ENCODE results near the gene KRT3. TPM values are rescaled to one million over a fixed set of nuclear protein-coding genes. Genes with fewer than 3 reads are reported as not detected.

KRT3 gene
- total RNA-seq, 1 donor from 2014 or later: not detected

GRCh38 chr12:52801773-52802172 is 5.9 kb upstream of the KRT3 start:
- H3K27me3 Mint-ChIP-seq (ENCODE audit: low read depth): peaks cover 3% of the 10 kb centered on the region
- no peaks in the 10 kb centered on the region for H3K36me3 Mint-ChIP-seq (ENCODE audit: low read depth)
- DNase-seq (ENCODE audit: low read depth, low spot score): no peak
- H3K27ac Mint-ChIP-seq (ENCODE audit: unreplicated experiment): no peak overlapping the region
- no peak overlapping the region for H3K4me3 Mint-ChIP-seq
- no peak for TF ChIP-seq CTCF (conservative IDR thresholded peaks at IDR 0.05)
- H3K9me3 Mint-ChIP-seq: no peaks in the 10 kb centered on the region
- H3K4me1 Mint-ChIP-seq: no peaks in the 10 kb centered on the region

GRCh38 chr12:52800259-52800917 is 4.5 kb upstream of the KRT3 start:
- no peak for TF ChIP-seq CTCF (conservative IDR thresholded peaks at IDR 0.05)
- Mint-ChIP-seq H3K27ac (ENCODE audit: unreplicated experiment) (no peak overlapping the region), H3K27me3 (ENCODE audit: low read depth) (peaks cover 3% of the 10 kb centered on the region), H3K4me1 (no peaks in the 10 kb centered on the region), H3K9me3 (no peaks in the 10 kb centered on the region), H3K4me3 (no peak overlapping the region), H3K36me3 (ENCODE audit: low read depth) (no peaks in the 10 kb centered on the region)
- no peak for DNase-seq (ENCODE audit: low read depth, low spot score)

DNA sequence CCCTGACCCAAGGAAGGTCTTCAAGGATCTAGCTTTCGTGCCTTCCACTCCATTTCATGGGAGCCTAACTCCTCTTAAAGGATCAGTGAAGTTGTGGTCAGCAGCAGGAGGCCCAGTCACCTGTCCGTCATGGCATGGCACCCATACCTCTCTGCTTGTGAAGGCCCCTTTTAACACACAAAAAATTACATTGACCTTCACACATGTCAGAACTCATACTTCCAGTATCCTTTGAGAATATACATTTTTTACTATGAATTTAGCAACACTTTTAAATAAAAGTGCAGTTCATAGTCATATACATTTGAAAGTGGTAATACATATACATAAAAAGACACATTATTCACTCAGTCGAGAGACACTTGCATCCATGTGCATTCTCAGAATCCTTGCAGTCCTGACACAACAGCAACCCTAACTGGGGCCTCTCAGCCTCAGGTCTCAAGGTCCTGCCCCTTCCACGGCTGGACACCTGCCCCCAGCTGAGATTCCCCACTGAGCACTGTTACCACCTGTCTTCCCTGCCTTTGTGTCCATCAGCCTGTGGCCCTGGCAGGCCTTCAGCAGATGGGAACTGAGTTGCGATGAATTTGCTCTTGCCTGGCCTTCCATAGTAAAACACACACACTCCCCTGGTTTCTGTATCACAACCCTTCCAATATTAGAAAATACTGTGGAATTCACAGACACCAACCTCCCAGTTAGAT is 3.7 kb upstream of the KRT3 start:
- Mint-ChIP-seq H3K27me3 (ENCODE audit: low read depth) (peaks cover 3% of the 10 kb centered on the region), H3K4me1 (no peaks in the 10 kb centered on the region), H3K9me3 (no peaks in the 10 kb centered on the region), H3K27ac (ENCODE audit: unreplicated experiment) (no peak overlapping the region), H3K36me3 (ENCODE audit: low read depth) (no peaks in the 10 kb centered on the region), H3K4me3 (no peak overlapping the region)
- TF ChIP-seq CTCF (conservative IDR thresholded peaks at IDR 0.05): no peak
- no peak for DNase-seq (ENCODE audit: low read depth, low spot score)

DNA sequence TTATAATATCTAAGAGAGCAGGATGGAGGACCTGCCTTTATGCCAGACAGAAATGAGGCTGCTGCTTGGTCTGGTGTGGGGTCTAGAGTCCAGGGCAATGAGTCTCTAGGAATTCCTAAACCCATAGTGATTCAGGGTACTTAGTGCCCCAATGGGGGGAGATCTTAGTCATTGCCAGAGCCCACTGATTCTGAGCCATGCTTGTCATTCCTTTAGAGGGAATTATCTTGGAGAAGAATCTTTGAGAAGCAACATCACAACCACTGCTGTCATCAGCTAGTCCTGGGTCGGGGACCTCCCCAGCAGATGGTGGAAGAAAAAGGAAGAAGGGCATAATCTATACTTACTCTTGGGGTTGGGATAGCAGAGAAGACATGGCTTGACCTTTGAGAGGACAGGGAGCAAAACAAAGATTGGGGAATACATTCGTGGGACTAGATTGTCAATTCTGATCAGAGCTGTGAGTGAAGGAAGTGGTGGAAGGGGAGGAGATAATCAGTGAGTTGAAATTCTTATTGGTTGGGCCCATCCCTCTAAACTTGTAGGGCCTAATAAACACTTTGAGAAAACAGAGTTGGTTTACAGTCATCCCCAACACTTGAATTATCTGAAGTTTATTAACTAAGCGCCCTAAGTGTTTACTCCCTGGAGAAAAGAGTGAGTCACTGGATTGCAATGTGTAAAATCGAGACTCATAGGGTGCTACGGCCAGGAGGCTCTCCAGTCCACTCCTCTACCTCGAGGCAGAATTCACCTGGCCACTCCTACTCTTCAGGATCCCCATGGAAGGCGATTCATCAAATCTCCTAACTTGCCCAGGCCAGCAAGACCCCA is 3.0 kb upstream of the KRT3 start:
- H3K27me3 Mint-ChIP-seq (ENCODE audit: low read depth): peaks cover 2% of the 10 kb centered on the region
- H3K36me3 Mint-ChIP-seq (ENCODE audit: low read depth): no peaks in the 10 kb centered on the region
- no peaks in the 10 kb centered on the region for H3K4me1 Mint-ChIP-seq
- no peaks in the 10 kb centered on the region for H3K9me3 Mint-ChIP-seq
- H3K27ac Mint-ChIP-seq (ENCODE audit: unreplicated experiment): no peak overlapping the region
- no peak for DNase-seq (ENCODE audit: low read depth, low spot score)
- H3K4me3 Mint-ChIP-seq: no peak overlapping the region
- TF ChIP-seq CTCF (conservative IDR thresholded peaks at IDR 0.05): no peak

DNA sequence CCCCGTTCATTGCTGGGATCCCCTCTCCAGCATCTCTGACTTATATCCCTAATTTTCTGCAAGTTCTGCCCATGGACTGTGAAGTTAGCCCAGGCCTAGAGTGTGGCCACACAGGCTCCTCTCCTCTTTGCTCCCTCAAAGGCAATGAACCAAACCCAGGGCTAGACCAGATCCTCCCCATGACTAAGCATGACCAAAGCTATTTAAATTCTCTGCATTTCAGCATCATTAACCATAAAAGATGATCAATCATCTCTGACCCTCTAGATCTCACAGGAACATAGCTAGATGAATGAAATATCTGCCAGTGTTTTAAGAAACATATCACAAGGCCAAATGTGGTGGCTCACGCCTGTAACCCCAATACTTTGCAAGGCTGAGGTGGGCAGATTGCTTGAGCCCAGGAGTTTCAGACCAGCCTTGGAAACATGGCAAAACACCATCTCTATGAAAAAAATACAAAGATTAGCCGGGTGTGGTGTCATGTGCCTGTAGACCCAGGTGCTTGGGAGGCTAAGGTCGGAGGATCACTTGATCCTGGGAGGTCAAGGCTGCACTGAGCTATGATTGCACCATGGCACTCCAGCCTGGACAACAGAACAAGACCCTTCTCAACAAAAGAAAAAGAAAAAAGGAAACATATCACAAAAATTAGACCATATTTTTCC is 2.2 kb upstream of the KRT3 start:
- H3K27ac Mint-ChIP-seq (ENCODE audit: unreplicated experiment): no peak overlapping the region
- no peak overlapping the region for H3K4me3 Mint-ChIP-seq
- DNase-seq (ENCODE audit: low read depth, low spot score): no peak
- no peaks in the 10 kb centered on the region for H3K36me3 Mint-ChIP-seq (ENCODE audit: low read depth)
- H3K27me3 Mint-ChIP-seq (ENCODE audit: low read depth): no peaks in the 10 kb centered on the region
- no peaks in the 10 kb centered on the region for H3K9me3 Mint-ChIP-seq
- no peaks in the 10 kb centered on the region for H3K4me1 Mint-ChIP-seq
- TF ChIP-seq CTCF (conservative IDR thresholded peaks at IDR 0.05): no peak

All from neural crest cell (in vitro differentiated cells).